Stimulated activated CD8-positive, alpha-beta memory T cell treated with anti-CD3 and anti-CD28 coated beads, Interleukin-4, amount 100 ng/mL, for 24 hours (primary cell): Measurements from ENCODE around the gene RAD51B.

Source experiments
- DNase-seq: peaks from one replicate; pipeline ENCODE4 v3.0.0-alpha.2; 2020; ENCODE audit warnings: low read depth

RAD51B gene

DNA sequence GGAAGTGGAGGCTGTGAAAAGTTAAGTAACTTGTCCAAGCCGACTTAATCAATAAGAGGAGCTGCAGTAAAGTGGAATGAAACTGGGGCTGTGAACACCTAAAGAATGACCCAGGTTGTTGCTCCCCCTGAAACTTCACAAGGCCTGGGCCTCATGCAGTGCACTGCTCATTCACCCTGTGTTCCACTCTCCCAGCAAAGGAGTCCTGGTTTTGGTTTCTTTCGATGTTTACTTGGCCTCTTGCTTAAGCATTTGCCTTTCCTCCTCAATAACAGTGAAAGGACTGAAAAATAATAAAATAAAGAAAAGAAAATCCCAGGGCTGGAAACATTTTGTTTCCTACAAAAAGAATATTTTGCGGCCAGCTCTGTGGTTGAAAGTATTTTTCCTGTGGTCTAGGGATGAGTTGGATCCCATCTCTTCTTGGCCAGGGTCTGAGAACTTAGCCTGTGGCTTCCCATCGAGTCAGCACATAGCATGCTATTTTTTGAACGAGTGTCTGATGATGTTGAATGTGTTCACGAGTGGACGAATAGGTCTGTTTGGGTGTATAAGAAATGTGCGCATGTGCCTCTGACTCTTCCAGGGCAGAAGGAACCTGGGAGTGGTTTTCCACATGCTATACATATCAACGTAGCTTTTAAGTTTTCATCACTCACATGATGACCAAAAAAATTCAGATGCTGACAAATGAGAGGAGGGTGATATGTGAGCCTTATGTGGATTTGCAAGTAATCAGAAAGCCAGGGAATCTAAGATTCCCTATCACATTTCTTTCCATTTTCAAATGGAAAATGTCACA, 623.5 kb downstream of the RAD51B start:
- DNase-seq, result no peak

DNA sequence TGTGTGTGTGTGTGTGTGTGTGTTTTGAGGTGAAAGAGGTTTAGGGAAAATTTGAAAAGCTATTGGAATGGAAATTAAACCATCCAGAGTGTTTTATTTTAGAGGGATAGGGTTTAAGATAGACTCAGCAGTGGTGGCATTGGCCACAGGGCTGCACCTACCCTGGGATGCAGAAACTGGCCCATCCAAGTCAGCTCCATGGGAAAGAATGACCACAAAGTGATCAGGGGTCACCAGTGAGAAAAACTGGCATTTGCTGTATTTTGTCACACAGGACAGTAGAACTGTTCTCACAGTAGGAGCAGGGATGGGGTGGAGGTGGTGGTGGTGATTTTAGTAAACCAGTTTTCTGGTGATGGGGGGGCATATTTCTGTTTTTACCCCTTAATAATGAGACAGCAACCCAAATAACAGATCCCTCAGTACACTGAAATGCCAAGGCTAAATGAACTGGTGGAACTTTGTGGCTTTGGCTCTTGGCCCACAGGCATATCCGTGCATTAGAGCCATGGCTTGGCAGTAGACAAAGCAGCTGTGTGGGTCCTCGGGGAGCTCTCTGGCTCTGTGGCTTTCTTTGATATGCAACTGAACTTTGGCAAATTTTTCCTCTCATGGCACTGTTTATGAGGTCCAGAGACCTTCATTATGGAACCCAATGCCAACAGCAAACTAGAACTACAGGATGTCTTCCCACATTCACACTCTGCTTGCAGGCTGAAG, 625.0 kb downstream of the RAD51B start:
- DNase-seq, result no peak

DNA sequence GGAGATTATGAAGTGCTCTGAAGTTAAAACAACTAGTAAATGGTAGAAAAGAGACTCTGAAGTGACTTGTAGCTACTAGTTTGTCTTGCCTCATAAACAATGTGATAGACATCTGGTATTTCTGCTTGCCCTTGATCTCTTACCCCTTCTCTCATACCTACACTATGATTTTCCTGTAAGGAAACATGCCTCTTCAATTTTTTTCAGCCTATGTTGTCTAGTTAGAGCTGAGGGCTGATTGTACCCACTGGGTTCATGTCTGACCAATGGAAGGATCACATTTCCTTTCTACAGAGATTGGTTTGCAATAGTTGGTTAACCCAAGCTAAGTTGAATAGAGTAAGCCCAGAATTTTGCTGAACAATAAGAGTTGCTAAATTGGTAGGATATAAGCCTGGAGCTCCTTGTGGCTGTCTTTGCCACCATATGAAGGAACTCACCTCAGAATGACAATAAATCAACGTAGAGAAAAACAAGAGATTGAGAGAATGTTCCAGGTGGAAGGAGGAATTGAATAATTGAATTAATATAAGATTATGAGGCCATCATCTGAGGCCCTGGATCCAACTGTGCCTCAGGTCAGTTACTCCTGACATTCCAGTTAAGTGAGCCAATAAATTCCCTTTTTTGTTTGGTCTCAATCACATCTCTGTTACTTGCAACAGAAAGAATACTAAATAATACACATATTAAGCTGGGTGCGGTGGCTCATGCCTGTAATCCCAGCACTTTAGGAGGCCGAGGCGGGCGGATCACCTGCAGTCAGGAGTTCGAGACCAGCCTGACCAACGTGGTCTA, 626.9 kb downstream of the RAD51B start:
- no peak for DNase-seq

- no peak for DNase-seq
Observed at GRCh38 chr14:68447581-68448251, 628.1 kb downstream of the RAD51B start.

DNA sequence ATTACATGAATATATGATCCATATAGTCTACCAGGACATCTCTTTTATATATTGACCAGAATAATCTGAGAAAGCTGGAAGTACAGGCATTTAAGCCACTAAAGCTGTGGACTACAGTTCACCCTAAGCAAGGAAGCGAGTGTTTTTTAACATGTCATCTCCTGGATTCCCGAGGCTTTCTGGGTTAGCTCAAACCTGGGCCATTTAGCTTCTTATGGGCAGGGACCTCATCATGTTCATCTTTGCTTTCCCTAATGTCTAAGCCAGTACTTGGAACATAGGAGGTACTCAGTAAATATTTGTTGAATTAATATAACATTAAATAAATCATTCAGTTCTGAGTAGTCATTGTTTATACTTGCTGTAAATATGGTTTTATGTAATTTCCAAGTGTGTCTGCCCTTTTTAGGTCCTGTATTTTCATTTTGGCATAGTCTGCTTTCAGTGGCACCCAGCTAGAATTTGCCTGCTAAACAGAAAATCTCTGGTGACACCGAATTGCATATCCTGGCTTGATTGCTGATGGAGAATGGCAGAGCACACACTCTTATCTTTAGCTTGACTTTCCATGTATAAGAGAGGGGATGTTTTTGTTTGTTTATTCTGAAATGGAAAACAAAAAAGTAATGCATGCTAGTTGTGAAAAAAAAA, 628.8 kb downstream of the RAD51B start:
- DNase-seq, result no peak

- no peak for DNase-seq
Observed at GRCh38 chr14:68449561-68450181, 630.1 kb downstream of the RAD51B start.

DNA sequence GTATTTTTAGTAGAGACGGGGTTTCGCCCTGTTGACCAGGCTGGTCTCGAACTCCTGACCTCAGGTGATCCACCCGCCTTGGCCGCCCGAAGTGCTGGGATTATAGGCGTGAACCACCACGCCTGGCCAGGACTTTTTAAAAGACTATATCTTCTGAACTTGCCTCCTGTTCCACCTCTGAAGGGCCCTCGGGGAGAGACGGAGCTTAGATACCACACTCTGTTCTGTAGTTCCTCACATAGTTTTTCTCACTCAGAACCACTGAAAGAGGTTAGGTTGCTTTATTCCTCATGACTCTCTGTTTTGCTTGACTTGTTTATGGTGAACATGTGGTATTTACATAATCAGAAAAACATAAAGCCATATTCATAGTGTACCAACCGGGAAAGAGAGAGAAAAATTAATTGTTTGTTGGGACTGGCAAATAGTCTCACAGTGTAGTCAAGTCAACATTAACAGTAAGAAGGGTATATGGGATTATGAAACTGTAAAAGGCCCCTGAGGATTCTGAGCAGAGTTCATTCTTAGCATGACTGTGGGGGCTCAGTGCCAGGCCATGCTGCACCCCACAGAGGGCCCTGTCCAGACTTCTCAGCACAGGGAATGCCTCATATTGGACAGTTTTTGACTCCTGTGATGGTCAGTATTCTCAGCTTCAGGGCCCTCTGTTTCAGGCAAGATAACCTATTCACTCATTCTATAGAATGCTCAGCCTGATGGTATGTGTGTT, 631.0 kb downstream of the RAD51B start:
- no peak for DNase-seq

- DNase-seq, result no peak
Observed at GRCh38 chr14:68451696-68452373, 632.3 kb downstream of the RAD51B start.

GRCh38 chr14:68458253-68458652, 638.7 kb downstream of the RAD51B start:
- no peak for DNase-seq

DNA sequence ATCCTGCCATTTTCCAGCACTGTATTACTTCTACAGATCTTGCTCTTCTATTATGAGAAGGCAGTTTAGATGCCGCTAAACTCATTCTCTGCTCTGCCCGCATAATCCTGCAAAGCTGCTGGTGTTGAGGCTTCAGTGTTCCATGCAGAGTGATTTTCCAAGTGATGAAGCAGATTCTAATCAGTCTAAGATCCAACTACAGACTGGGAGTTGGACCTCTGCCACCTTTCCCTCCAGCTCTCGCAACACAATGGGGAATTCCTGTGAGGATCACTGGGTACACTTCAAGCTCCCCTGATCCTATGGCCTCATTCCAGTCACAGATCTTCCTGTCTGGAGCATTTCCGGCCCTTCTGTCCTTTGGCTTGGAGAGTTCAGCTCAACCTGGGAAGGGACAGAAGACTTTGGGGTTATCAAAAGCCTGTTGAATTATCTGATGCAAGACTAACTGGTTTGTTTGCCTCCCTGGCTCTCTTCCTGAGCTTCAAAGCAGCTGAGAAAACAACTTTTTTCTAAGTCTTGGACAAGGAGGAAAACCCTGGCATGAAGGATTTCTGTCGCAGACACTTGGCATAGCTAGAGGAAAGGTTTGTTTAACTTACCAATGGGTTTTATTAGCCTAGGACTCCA, 639.4 kb downstream of the RAD51B start:
- DNase-seq, result no peak

DNA sequence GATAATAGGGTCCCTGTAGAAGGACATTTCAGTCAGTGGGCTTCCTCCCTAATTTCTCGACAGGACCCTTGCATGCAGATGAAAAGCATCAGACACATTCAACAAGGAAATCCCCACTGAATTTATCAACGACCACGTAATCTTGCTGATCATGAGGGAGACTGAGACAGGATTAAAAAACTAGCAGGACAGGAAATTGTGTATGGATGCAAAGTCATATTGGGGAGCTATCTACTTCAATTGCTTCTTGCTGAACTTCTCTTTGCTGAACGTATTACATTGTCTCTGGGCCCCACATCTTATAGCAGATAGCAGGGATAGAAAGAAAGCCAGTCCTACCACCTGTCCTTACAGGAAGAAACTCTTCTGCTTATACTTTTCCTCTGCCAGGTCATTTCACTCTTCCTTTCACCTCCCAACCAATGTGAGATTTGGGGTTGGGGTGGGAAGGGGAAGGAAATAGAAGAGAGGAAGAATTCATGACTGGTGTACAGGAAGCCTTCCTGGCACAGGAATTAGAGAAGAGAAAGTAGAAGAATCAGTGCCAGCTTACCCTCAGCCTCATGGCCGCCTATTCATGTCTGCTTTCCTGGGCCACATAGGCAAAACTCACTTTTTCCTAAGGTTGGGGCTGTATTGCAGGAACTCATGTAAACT, 640.0 kb downstream of the RAD51B start:
- DNase-seq, result no peak

- DNase-seq, result no peak
Observed at GRCh38 chr14:68460541-68460940, 641.0 kb downstream of the RAD51B start.

- DNase-seq, result no peak
Observed at GRCh38 chr14:68461086-68461485, 641.5 kb downstream of the RAD51B start.

DNA sequence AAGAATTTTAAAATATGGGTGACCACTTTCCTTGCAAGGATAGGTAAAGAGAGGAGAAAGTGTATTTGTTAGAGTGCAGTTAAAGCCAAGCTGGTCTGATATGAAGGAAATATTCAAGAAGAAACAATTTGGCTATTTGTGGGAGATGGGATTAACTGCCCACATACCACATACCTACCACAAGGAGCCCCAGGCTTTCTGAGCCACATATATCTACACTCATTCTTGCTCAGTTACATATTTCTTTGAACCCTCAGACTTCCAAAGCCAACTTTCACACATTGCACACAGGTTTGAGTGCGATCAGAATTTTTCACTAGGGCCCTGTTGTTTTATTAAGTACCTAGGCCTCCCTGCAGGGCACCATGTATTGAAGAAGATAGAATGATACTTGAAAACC, 643.1 kb downstream of the RAD51B start:
- DNase-seq, result no peak

- no peak for DNase-seq
Observed at GRCh38 chr14:68463299-68463698, 643.7 kb downstream of the RAD51B start.

GRCh38 chr14:68463705-68464374, 644.3 kb downstream of the RAD51B start:
- DNase-seq, result no peak

DNA sequence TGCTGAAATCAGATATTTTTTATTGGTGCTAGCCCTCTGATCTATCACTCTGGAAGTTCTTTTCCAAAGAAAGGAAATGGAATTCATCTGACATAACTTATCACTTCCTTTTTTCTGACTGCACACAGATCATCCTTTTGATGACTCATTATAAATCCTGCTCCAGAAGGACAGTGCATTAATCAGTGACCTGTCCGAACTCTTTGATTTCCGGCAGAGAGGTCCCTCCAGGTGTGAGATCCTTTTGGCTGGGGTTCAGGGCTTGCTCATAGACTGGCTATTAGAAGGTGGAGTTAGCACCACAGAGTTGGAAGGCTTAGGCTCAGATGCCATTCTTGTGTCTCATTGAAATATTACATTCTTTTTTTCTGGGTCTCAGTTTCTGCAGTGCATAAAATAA, 645.1 kb downstream of the RAD51B start:
- no peak for DNase-seq

GRCh38 chr14:68466491-68466977, 647.0 kb downstream of the RAD51B start:
- no peak for DNase-seq
